ENCODE measurements around the gene SEZ6L.

SEZ6L gene

DNA sequence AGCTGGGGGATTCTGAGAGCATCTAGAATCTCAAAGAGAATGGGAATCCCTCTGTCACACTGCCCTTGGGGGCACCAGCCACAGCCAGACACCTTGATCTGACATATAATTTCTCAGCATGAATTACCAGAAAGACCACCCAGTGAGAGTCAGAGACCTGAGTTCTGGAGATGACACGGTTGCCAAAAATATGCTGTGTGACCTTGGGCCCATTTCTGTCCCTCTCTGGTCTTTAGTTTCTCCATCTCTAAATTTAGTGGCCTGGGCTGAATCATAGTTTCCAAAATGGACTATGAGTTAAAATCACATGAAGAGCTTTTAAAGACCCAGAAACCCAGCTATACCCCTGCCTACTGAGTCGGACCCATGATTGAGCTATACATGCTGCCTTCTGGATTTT, 15.9 kb downstream of the SEZ6L start:
- no peak for FAIRE-seq

DNA sequence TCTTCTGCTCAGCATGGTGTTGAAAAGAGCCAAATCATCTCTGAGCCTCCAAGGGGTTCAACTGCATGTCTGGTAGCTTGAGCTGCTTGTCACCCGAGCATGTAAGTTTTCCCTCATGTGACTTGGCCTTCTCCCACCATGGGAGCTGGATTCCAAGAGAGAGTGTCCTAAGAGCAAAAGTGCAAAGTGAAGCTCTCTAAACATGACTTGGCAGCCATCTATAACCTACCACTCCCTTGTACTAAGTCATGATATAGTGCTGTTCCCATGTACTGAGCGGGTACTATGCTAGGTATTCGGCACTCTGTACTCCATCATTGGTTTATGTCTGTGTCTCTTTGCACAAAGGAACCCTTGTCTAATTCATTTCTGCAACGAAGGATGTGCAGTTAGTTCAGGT, 19.1 kb downstream of the SEZ6L start:
- no peak for FAIRE-seq

GRCh38 chr22:26194313-26194712, 25.1 kb downstream of the SEZ6L start:
- FAIRE-seq, result no peak

- no peak for FAIRE-seq
Observed at GRCh38 chr22:26194877-26195276, 25.6 kb downstream of the SEZ6L start.

DNA sequence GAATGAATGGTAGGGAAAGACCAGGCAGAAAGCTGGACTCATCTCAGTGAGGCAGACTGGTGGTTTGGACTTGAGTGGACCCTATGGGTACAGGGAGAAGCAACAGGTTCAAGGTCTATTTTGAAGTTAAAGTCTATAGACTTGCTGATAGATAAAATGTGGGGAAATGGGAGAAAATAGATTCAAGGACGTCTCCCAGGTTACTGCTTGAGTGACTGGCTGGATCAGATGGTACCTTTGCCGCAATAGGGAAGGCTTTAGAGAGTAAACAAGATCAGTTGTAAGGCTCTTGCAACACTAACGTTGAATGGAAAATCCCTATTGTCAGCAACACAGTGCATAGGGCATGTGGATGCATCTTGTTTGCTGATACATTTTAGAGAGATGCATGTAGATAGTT, 27.4 kb downstream of the SEZ6L start:
- no peak for FAIRE-seq

DNA sequence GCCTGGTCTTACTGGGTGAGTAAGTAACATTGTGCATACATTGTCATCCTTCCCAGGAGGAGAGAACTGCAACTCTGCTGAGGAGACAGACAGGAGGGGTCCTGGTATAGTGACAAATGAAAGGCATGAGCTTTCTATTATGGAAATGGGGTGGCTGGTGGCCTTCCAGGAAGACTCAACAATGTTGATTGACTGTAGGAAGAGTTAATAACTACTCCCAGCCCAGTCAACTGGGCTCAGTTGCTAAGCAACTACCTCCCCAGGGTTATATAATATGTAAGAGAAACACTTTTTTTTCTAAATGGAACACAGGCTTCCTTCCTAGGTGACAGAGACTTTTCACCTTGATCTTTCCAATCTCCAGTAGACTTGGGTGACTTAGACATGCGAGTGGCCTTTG, 28.2 kb downstream of the SEZ6L start:
- no peak for FAIRE-seq

- FAIRE-seq, result no peak
Observed at GRCh38 chr22:26199665-26200064, 30.4 kb downstream of the SEZ6L start.

DNA sequence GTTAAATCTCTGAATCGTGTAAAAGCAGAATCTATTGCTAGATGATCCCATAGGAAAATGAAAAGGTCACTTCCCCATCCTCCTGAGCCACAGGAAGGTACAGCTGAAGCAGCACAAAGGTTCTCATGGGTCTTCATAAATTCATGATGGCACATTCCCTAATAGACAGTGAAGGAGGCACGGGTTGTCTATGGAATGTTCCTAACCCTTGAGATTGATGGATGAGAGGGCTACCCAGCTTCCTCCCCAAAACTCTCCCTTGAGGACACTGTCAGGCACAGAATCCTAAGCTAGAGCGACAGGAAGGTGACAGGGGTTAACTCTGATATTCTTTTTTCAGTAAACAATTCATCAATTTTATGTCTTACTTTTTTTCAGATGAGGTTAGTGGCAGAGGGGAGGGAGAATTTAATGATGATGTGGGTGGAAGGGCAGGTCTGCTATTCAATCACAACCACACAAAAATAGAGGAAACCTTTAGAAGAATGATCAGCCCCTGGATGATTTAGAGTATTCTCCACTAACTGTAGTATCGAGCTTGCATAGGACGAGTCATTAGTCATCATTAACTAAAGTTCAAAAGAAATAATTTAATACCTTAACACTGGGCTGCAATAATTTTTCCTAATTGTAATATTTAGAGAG, 33.1 kb downstream of the SEZ6L start:
- no peak for FAIRE-seq

GRCh38 chr22:26205494-26205893, 36.2 kb downstream of the SEZ6L start:
- FAIRE-seq, result no peak

- no peak for FAIRE-seq
Observed at GRCh38 chr22:26210334-26210733, 41.1 kb downstream of the SEZ6L start.

- FAIRE-seq, result no peak
Observed at GRCh38 chr22:26213826-26214225, 44.6 kb downstream of the SEZ6L start.

DNA sequence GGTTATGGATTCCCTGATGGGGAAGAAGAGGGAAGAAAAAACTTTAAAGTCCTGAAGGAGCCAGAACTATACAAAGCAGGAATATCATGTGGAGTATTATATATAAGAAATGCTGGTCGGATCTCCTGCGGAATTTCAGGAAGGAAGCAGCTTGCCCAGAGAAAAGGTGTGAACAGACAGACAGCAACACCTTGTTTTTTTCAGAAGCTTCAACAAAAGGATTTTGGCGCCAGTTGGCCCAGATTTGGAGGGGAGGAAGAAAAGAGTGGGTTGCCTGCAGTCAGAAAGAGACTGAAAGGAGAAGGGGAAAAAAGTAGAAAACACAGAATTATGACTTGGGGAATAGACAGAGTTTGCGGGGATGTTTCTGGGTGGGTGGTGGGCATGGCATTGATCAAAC, 45.2 kb downstream of the SEZ6L start:
- no peak for FAIRE-seq

GRCh38 chr22:26215736-26216135, 46.5 kb downstream of the SEZ6L start:
- FAIRE-seq, result no peak

GRCh38 chr22:26225207-26225606, 55.9 kb downstream of the SEZ6L start:
- no peak for FAIRE-seq

DNA sequence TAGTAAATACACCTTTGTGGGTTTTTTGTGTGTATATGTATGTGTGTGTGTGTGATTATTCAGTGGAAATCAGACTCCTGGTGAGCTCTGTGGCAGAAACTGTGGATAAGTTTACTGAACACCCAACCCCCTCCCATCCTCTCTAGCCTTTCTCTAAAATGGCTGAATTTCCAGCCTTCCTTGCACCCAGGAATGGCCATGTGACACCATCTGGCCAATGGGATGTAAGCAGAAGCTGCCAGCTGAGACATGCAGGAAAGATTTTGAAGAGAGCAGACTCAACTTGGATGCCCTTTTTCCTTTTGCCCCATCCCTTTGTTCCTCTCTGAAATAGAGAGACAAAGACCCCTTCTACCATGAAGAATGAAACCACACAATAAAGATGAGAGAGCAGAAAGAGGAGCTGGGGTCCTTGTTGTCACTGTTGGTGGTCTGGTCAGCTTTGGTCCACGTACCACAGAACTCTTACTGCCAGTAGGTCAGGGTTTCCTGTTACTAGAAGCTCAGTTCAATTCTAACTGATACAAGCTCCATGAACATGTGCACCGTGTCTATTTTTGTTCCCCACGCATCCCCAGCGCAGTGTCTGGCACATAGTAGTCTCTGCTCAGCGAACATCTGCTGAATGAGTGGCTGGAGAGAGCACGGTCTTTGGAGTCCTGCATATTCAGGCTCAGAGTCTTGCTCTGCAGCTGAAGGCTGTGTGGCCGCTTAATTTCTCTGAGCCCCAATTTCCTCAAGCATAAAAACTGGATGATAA, 57.5 kb downstream of the SEZ6L start:
- no peak for FAIRE-seq

- FAIRE-seq, result no peak
Observed at GRCh38 chr22:26229910-26230309, 60.6 kb downstream of the SEZ6L start.

DNA sequence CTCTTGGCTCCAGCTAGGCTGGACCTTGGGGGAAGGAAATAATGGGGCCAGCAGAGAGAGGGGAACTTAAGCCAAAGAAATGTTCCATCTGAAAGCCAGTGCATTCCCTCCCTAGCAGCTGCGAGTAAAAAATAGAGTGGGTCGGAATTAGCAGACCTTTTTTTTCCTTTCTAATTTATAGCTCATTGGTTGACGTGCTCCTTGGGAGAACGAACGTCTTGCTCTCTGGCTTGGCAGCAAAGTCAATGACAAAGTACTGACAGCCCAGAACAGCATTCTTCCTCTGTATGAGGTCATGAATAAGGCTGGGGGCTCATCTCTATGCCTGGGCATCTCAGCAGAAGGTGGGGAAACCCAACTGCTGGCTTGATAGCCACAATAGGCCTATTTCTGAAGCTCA, 65.0 kb downstream of the SEZ6L start:
- FAIRE-seq, result no peak

DNA sequence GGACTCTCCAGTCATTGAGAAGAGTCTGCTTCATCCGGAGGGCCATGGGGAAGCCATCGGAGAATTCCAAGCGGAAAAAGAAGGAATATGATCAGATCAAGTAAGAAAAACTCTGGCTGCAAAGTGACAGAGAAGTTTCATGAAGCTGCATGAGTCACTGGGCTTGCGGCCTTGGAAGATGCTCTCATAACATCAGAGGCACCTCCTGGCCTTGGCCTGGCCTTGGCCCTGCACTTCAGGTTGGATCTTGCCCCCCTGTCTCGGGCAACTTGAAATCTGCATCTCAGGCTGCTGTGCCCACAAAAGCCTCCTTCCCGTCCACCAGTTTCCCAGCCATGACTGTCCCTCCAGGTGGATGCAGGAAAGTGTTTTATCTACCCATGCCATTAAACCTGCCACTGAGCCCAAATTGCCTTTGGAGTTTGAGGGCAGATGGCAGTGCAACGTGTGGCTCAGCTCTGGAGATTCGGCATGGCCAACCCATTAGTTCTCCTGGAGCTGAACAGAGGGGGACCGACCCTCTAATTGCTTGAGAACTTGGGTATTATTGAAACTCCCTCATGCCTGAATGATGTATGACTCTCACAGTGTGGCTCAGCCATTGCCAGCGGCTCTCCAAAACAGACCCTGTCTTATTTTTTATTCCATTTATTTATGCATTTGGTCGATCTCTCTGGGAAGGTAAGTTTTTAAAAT, 66.7 kb downstream of the SEZ6L start:
- no peak for FAIRE-seq

DNA sequence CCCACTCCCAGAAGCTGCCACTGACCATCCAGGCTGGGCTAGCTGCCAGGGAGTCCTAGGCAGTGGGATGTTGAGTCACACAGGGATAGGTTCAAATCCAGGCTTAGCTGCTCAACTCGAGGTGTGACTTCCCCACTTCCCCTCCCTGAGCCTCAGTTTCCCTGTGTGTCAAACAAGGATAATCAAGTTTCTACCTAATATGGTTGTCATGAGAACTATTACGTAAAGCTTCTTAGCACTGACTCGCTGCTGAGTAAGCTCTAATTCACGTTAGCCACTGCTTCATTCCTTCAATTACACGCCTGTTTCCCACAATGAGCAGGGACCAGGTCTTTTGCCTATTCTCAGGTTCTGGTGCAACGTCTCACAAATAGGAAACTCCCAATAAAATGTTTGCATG, 67.7 kb downstream of the SEZ6L start:
- no peak for FAIRE-seq

- FAIRE-seq, result no peak
Observed at GRCh38 chr22:26238596-26238995, 69.3 kb downstream of the SEZ6L start.

GRCh38 chr22:26239581-26239980, 70.3 kb downstream of the SEZ6L start:
- no peak for FAIRE-seq

GRCh38 chr22:26241361-26241760, 72.1 kb downstream of the SEZ6L start:
- no peak for FAIRE-seq

DNA sequence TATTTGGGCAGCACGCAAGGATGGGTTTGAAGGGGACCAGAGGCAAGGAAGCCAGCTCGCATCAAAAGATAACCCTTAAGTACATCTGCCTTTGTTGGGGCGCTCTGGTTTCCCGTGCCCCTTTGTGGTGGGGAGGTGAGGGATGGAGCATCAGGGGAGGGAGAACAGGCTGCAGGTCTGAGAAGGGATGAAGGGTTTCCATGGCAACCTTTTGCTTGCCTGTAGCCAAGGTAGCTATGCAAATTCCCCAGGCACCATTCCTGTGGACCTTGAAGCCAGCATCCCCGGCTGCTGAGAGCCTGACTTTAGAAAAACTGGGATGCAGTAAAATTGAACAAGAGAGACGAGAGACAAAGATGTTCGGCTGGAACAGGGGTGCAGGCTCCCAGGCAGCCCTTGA, 75.7 kb downstream of the SEZ6L start:
- no peak for FAIRE-seq

DNA sequence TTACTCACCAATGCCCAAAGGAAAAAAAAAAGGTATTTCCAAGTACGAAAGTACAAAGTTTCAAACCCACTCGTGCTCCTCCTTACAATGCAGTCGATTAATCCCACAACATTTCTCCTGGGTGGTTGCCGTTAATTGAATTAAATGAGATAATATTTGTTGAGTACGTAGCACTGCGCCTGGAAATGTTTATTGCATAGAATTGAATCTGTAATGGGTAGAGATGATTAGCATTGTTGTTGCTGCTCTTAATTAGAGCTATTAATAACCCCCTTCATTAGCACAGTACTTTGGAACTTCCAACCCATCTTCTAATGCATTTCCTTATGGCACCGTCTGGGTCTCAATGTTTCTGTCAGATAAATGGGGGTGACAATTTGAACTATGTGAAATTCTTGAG, 77.3 kb downstream of the SEZ6L start:
- no peak for FAIRE-seq
